ENCODE data around the gene COTL1. TPM values are rescaled to one million over a fixed set of nuclear protein-coding genes. Genes with fewer than 3 reads are reported as not detected.

COTL1 gene
- total and polyA plus RNA-seq, 2 of the 13 experiments (the other 11 are each of a cell fraction or from before 2014, with no cell fraction given): 8.7 to 16.9 TPM

GRCh38 chr16:84553873-84554399 is 63.9 kb downstream of the COTL1 start:
- no peaks in the 10 kb centered on the region for H3K79me2 ChIP-seq (ENCODE audit: insufficient read depth, low read length)
- CTCF ChIA-PET (ENCODE audit: low intra/inter-chr PET ratio, low total read pairs): no interaction called here
- H3K9me3 ChIP-seq (ENCODE audit: low read length): no peaks in the 10 kb centered on the region
- H4K20me1 ChIP-seq (ENCODE audit: insufficient read depth, low read length): no peaks in the 10 kb centered on the region; the same call in 1 of the 2 replicates
- WGBS (ENCODE audit: low lambda C conversion rate): 60% methylated on average over 11 of the region's 11 CpGs
- no peak for FAIRE-seq
- no peak overlapping the region for H2AFZ ChIP-seq (ENCODE audit: low read length)
- no peak overlapping the region for H3K9ac ChIP-seq (ENCODE audit: insufficient read depth, low read depth, low read length)
- no peak for ATAC-seq
- BruUV-seq (replicated peaks): no TSS peak
- TF ChIP-seq ZNF883 (CRISPR knock-in tag; IDR thresholded peaks at IDR 0.05; ENCODE audit: not compliant biosample characterization) (peak; percentile 21), ZNF629 (CRISPR knock-in tag; conservative IDR thresholded peaks at IDR 0.05) (no peak), ZNF547 (CRISPR knock-in tag; IDR thresholded peaks at IDR 0.05) (no peak)
- intact Hi-C loops (cut with micrococcal nuclease; ENCODE audit: unreplicated experiment) (no loop called here), in situ Hi-C loops (cut with HindIII; ENCODE audit: extremely low pct_ligation_motif_present, low pct_unique_long_range_greater_than_20kb) (no loop called here)
- peaks cover 32% of the 10 kb centered on the region for H3K4me1 ChIP-seq (ENCODE audit: insufficient read depth, low read length)
- DNase-seq (ENCODE audit: low spot score): no peak
- peaks cover 2 to 33% of the 10 kb centered on the region in 2 experiments; a peak in 4 of 5 replicates for H3K27me3 ChIP-seq (ENCODE audit: control insufficient read depth in 1 of 2, insufficient read depth in 2 of 2, low read length in 2 of 2)
- no peaks in the 10 kb centered on the region for H3K36me3 ChIP-seq (replicated peaks in 1 of 2; ENCODE audit: control insufficient read depth in 1 of 2, insufficient read depth in 2 of 2, low read length in 2 of 2)
- no peak overlapping the region for H3K4me3 ChIP-seq (replicated peaks in 1 of 3; ENCODE audit: insufficient read depth in 1 of 3, low read depth in 2 of 3, low read length in 3 of 3)
- POLR2A ChIA-PET: no interaction called here
- no peak overlapping the region for H3K27ac ChIP-seq (ENCODE audit: extremely low read length, insufficient read depth, low read length)
- no peak overlapping the region for H3K4me2 ChIP-seq (ENCODE audit: low read depth, low read length)

- Histone ChIP-seq H3K9ac (ENCODE audit: insufficient read depth, low read depth, low read length) (no peak overlapping the region), H3K4me1 (ENCODE audit: insufficient read depth, low read length) (peaks cover 48% of the 10 kb centered on the region), H3K27ac (ENCODE audit: extremely low read length, insufficient read depth, low read length) (no peak overlapping the region), H3K4me2 (ENCODE audit: low read depth, low read length) (no peak overlapping the region), H3K79me2 (ENCODE audit: insufficient read depth, low read length) (no peaks in the 10 kb centered on the region), H3K9me3 (ENCODE audit: low read length) (no peaks in the 10 kb centered on the region), H2AFZ (ENCODE audit: low read length) (no peak overlapping the region), H3K27me3 (ENCODE audit: control insufficient read depth in 1 of 2, insufficient read depth in 2 of 2, low read length in 2 of 2) (peaks cover 3 to 35% of the 10 kb centered on the region in 2 experiments; a peak in 4 of 5 replicates), H3K36me3 (replicated peaks in 1 of 2; ENCODE audit: control insufficient read depth in 1 of 2, insufficient read depth in 2 of 2, low read length in 2 of 2) (no peaks in the 10 kb centered on the region), H3K4me3 (replicated peaks in 1 of 3; ENCODE audit: insufficient read depth in 1 of 3, low read depth in 2 of 3, low read length in 3 of 3) (no peak overlapping the region), H4K20me1 (ENCODE audit: insufficient read depth, low read length) (no peaks in the 10 kb centered on the region)
- intact Hi-C loops (cut with micrococcal nuclease; ENCODE audit: unreplicated experiment): no loop called here
- DNase-seq (ENCODE audit: low spot score): no peak
- no TSS peak for BruUV-seq (replicated peaks)
- no peak for FAIRE-seq
- no peak for ATAC-seq
- POLR2A ChIA-PET: no interaction called here
- TF ChIP-seq ZBTB42 (CRISPR knock-in tag; IDR thresholded peaks at IDR 0.05) (no peak), RARA (CRISPR knock-in tag; IDR thresholded peaks at IDR 0.05) (no peak), ZFP41 (CRISPR knock-in tag; IDR thresholded peaks at IDR 0.05; ENCODE audit: borderline replicate concordance) (no peak)
- in situ Hi-C loops (cut with HindIII; ENCODE audit: extremely low pct_ligation_motif_present, low pct_unique_long_range_greater_than_20kb): no loop called here
- CTCF ChIA-PET (ENCODE audit: low intra/inter-chr PET ratio, low total read pairs): no interaction called here
- 57% methylated on average over 3 of the region's 4 CpGs for whole genome bisulfite sequencing (ENCODE audit: low lambda C conversion rate)
Measured at GRCh38 chr16:84552135-84552534, 65.7 kb downstream of the COTL1 start.
